Choroid plexus epithelial cell (primary cell): ENCODE data around the gene AKT1.
A peak's percentile ranks its signal among the peaks of the same experiment; 100 is the strongest.
"Not testable (repeated sequence)": the region's sequence is repeated elsewhere in the genome, so short reads cannot be mapped to it uniquely, and the experiment has no call there.

Experiments
- DNase-seq: peaks from one replicate; pipeline ENCODE4 v3.0.0-alpha.2; 2010; ENCODE audit warnings: low read depth
- H3K4me3 ChIP-seq: 2 replicates; pipeline ENCODE4 v1.5.1; 2011; ENCODE audit warnings: low read depth, mild to moderate bottlenecking, control low read depth, low read length, moderate library complexity
- TF ChIP-seq, protein P1 (sequence below): conservative IDR thresholded peaks from 2 replicates; pipeline ENCODE4 v1.5.1; 2011; ENCODE audit warnings: low read depth, mild to moderate bottlenecking, control low read depth, inconsistent platforms, low read length, moderate library complexity

The AKT1 gene

DNA sequence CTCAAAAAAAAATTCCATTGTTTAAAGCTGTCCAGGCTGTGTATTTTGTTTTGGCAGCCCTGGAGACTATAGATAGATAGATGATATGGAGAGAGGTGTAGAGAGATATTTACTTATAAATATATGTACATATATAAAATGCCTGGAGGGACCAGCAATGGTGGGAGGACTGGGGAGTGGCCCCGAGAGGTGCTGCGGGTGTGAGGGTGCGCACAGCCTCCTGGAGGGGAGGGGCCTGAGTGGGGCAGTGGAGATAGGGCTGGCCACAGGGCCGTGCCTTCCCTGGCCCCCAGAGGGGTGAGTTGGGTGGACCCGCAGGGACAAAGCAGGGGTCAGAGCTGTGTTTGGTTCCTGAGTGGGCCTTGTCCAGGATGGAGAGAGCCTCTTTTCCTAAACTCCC lies 65.1 kb downstream of the AKT1 start:
- TF ChIP-seq, protein P1, sequence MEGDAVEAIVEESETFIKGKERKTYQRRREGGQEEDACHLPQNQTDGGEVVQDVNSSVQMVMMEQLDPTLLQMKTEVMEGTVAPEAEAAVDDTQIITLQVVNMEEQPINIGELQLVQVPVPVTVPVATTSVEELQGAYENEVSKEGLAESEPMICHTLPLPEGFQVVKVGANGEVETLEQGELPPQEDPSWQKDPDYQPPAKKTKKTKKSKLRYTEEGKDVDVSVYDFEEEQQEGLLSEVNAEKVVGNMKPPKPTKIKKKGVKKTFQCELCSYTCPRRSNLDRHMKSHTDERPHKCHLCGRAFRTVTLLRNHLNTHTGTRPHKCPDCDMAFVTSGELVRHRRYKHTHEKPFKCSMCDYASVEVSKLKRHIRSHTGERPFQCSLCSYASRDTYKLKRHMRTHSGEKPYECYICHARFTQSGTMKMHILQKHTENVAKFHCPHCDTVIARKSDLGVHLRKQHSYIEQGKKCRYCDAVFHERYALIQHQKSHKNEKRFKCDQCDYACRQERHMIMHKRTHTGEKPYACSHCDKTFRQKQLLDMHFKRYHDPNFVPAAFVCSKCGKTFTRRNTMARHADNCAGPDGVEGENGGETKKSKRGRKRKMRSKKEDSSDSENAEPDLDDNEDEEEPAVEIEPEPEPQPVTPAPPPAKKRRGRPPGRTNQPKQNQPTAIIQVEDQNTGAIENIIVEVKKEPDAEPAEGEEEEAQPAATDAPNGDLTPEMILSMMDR, result no peak
- no peak overlapping the region for H3K4me3 ChIP-seq
- DNase-seq, result no peak

DNA sequence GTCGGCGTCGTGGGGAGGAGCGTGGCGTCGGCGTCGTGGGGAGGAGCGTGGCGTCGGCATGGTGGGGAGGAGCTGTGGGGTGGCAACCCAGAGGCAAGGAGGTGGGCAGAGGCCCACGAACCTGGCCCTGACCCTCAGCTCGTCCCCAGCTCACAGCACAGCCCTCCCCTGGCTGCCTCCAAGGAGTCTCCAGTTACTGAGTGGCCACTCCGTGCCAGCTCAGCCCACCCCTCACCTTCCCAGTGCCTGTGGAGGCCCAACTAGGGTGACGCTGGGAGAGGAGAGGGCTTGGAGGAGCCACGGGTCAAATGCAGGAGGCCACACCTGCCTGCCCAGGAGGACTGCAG lies 65.7 kb downstream of the AKT1 start:
- H3K4me3 ChIP-seq, result no peak overlapping the region
- no peak for DNase-seq
- TF ChIP-seq, protein P1, result no peak

DNA sequence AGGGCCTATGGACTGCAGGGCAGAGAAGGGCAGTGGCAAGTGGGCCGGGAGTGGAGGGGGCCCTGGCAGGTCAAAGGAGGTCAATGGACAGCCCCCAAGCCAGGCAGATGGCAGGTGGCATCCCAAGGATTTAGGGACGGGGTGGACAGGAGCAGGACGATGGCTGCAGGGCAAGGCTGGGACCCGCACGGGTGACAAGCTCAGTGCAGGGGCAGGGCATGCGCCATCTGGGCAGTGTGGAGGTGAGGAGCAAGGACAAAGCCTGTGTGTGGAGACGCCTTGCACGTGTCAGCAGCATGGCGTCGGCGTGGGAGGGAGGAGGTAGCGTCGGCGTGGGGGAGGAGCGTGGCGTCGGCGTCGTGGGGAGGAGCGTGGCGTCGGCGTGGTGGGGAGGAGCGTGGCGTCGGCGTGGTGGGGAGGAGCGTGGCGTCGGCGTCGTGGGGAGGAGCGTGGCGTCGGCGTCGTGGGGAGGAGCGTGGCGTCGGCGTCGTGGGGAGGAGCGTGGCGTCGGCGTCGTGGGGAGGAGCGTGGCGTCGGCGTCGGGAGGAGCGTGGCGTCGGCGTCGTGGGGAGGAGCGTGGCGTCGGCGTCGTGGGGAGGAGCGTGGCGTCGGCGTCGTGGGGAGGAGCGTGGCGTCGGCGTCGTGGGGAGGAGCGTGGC lies 66.2 kb downstream of the AKT1 start:
- not testable (repeated sequence) for DNase-seq, H3K4me3 ChIP-seq

DNA sequence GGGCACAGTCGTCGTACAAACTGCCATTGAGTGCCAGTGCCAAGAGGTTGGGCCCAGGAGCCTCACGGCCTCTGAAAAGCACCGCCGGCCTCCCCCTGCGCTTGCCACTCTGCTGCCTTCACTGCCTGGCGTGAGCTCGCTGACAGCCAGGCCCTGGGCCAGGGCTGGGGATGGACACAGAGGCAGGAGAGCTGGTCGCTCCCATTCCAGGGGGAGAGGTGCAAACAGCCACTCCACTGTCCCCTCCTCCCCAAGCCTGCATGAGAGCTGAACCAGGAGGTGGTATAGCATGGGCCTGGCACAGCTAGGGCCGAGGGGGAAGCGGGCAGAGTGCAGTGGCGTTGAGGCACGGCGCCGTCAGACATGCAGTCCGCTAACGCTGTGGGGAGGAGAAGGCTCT lies 66.9 kb downstream of the AKT1 start:
- TF ChIP-seq, protein P1, result no peak
- DNase-seq, result no peak
- H3K4me3 ChIP-seq, result no peak overlapping the region

DNA sequence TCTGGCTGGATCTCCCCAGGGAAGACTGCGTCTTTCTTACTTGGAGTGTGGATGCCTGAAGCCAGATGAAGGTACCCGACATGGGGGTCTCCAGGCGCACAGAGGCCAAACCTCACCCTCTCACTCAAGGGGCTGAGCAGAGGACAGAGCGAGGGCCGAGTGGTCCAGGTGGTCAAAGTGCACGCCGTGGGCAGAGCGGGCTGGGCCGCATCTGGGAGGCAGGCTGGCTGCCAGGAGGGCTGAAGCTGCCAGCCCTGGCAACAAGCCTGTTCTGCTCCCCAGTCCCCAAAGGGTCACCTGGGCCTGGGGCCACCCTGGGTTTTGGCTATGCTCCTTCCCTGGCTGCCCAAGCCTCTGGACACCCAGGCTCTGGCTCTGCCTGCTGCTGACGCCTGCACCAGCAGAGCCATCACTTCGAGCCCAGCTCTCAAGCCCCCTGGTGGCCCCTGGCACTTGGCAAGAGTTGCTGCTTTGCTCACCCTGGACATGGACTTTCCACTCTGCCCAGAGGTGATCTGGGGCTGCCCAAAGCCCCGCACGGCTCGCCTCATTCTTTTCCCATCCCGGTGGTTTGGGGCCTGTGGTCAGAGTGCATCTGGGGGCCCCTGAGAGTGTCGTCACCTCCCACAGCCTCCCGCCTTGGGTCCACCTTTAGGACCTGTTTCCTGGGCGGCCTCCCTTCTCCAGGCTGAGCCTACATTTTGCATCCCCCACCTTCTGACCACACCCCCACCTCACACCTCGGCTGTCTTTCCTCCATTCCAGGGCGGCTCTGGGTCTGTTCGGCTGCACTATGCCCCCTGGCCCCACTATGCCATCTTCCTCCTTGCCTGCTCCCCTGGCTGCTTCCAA lies 68.7 kb downstream of the AKT1 start:
- no peak overlapping the region for H3K4me3 ChIP-seq
- no peak for DNase-seq
- TF ChIP-seq, protein P1, result peak; percentile 23

DNA sequence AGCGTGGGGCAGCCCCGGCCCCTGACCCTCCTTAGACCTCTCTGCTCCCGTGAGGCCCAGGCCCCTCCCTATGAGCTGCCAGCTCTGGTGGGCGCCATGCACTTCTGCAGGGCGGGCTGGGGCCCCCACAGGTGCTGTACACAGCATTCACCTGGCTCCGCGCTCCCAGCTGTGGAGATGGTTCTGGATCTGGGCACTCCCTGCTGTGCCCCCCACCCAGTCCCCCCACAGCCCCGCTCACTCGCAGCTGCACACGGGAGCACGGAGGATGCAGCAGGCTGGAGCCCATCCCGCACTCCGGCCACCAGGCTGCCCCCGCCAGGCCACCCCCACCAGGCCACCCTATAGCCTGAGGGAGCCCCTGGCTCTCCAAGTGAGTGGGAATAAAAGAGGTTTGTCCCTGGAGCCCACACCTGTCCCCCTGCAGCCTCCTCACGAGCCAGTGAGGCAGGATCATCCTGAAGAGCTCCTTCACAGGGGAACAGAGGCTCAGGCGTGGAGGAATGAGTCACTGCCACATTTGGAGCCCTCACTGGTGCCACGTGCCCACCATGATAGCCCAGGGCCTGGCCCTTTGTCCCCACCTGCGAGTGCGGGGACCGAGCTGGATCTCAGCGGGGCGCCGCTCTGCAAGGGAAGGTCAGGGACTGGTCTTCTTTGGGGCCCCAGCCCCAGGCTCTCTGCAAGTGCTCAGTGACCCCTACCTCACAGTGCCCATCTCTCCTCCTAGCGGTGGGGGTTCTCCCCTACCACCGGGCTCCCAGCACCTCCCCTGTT lies 69.6 kb downstream of the AKT1 start:
- TF ChIP-seq, protein P1, result no peak
- no peak overlapping the region for H3K4me3 ChIP-seq
- no peak for DNase-seq

DNA sequence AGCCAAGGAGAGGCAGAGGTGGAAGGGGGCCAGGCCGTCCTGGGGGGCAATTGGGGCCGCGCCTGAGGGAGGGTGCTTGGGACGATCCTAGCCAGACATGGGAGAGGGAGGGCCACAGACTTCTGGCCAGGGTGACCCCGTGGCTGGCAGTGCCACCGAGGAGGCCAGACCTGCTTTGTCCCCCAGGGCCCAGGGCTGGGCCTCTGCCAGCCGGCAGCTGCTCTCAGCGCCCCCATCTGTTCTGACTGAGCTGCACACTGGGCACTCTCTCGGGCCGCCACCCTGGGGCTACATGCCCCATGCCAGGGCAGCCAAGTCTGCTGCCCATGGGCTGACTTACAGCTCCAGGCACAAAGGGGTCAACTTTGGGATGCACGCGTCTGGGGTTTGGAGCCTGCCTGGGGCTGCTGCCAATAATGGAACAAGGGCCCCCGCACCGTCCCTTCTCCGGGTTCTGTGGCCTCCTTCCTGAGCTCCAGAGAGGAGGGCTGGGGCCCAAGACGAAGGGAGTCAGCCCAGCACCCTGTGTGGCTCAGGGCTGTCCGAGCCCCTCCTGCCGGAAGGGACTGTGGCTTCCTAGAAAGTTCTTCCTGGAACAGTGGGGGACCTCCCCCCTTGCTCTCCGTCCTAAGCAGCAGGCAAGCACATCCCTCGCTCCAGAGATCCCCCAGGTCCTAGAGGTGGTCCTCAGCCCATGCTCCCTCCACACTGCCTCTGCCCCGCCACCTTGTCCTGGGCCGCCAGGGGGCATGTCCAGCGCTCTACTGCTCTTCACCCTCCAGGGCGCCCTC lies 70.4 kb downstream of the AKT1 start:
- DNase-seq, result peak; percentile 62
- TF ChIP-seq, protein P1, result peak; percentile 49
- peak overlapping the region; percentile 21 for H3K4me3 ChIP-seq
